NCI-H524 treated with DMSO at 0.1 percent for 48 hours (cell line): ENCODE measurements around the gene FAM171A1.

Experiments used
- DNase-seq: peaks from one replicate; lab custom pipeline; 2025; lab: John Stamatoyannopoulos, UW

Gene FAM171A1

GRCh38 chr10:15373199-15373598 lies 2.1 kb upstream of the FAM171A1 start:
- DNase-seq = no peak

- no peak for DNase-seq
Observed at GRCh38 chr10:15370212-15370855, 755 bp downstream of the FAM171A1 start.

- DNase-seq = no peak
Observed at GRCh38 chr10:15369256-15370211, 1.6 kb downstream of the FAM171A1 start.

- DNase-seq = no peak
Observed at GRCh38 chr10:15368101-15368855, 2.8 kb downstream of the FAM171A1 start.

GRCh38 chr10:15367296-15368085 lies 3.6 kb downstream of the FAM171A1 start:
- no peak for DNase-seq

GRCh38 chr10:15365692-15366091 lies 5.4 kb downstream of the FAM171A1 start:
- DNase-seq = no peak

GRCh38 chr10:15364001-15364400 lies 7.1 kb downstream of the FAM171A1 start:
- DNase-seq = no peak

- no peak for DNase-seq
Observed at GRCh38 chr10:15363031-15363430, 8.1 kb downstream of the FAM171A1 start.

- no peak for DNase-seq
Observed at GRCh38 chr10:15361131-15361530, 10.0 kb downstream of the FAM171A1 start.

GRCh38 chr10:15360566-15360965 lies 10.5 kb downstream of the FAM171A1 start:
- DNase-seq = no peak

- no peak for DNase-seq
Observed at GRCh38 chr10:15353471-15354017, 17.5 kb downstream of the FAM171A1 start.

GRCh38 chr10:15352836-15353235 lies 18.3 kb downstream of the FAM171A1 start:
- peak; percentile 79 for DNase-seq

- no peak for DNase-seq
Observed at GRCh38 chr10:15352201-15352600, 18.9 kb downstream of the FAM171A1 start.

GRCh38 chr10:15351099-15351820 lies 19.8 kb downstream of the FAM171A1 start:
- DNase-seq = no peak

- DNase-seq = no peak
Observed at GRCh38 chr10:15349112-15349511, 22.0 kb downstream of the FAM171A1 start.

GRCh38 chr10:15348579-15348978 lies 22.5 kb downstream of the FAM171A1 start:
- DNase-seq = no peak

- no peak for DNase-seq
Observed at GRCh38 chr10:15347150-15347549, 23.9 kb downstream of the FAM171A1 start.

GRCh38 chr10:15346440-15347141 lies 24.5 kb downstream of the FAM171A1 start:
- DNase-seq = no peak

GRCh38 chr10:15345450-15345849 lies 25.6 kb downstream of the FAM171A1 start:
- no peak for DNase-seq

- no peak for DNase-seq
Observed at GRCh38 chr10:15344876-15345285, 26.2 kb downstream of the FAM171A1 start.
